H1 (cell line): Measurements from ENCODE around the gene SNX20.

Source experiments
- BRCA1 ChIP-seq: IDR thresholded peaks from 2 replicates; pipeline ENCODE4 v1.6.1; 2012; ENCODE audit warnings: low read depth, low read length, improper control_type of control experiment
- CBX5 ChIP-seq: fragments of 300-800, 300-1000 bp; sonication (generic); IDR thresholded peaks from 2 replicates; pipeline ENCODE4 v1.7.1; 2016; ENCODE audit warnings: antibody characterized with exemption, low read length, low read depth
- CBX8 ChIP-seq: fragments of 300-800, 300-1000 bp; sonication (generic); IDR thresholded peaks from 2 replicates; pipeline ENCODE4 v1.7.1; 2016; ENCODE audit warnings: low read depth, low read length, borderline replicate concordance
- EZH2 ChIP-seq: fragments of 200-600 bp; sonication (generic); IDR thresholded peaks from 2 replicates; pipeline ENCODE4 v1.7.1; 2012; ENCODE audit warnings: low read depth, mild to moderate bottlenecking, moderate library complexity, low read length, inconsistent platforms; ENCODE audit not compliant: severe bottlenecking
- KDM1A ChIP-seq: fragments of 200-600, 300-600 bp; sonication (generic); IDR thresholded peaks from 2 replicates; pipeline ENCODE4 v1.7.1; 2016; ENCODE audit warnings: mild to moderate bottlenecking, low read length, borderline replicate concordance
- POLR2AphosphoS5 ChIP-seq: IDR thresholded peaks from 2 replicates; pipeline ENCODE4 v1.6.1; 2011; ENCODE audit warnings: low read depth, low read length
- SP1 ChIP-seq: IDR thresholded peaks from 2 replicates; pipeline ENCODE4 v1.6.1; 2011; ENCODE audit warnings: low read depth, low read length
- TF ChIP-seq, protein P1 (sequence below): IDR thresholded peaks from 2 replicates; pipeline ENCODE4 v1.6.1; 2012; ENCODE audit warnings: low read length, inconsistent platforms
- TF ChIP-seq, protein P2 (sequence below): IDR thresholded peaks from 2 replicates; pipeline ENCODE4 v1.6.1; 2012; ENCODE audit warnings: inconsistent platforms
- TF ChIP-seq, protein P3 (sequence below), 3 experiments: IDR thresholded peaks; 1 replicate in 2 of 3; 2 replicates in 1 of 3; pipeline versions ENCODE4 v1.5.1 to v1.6.1; 2011; ENCODE audit warnings: low read length in 3 of 3, mild to moderate bottlenecking in 3 of 3, inconsistent platforms in 2 of 3, low read depth in 1 of 3, moderate library complexity in 1 of 3; ENCODE audit not compliant: insufficient read depth in 1 of 3; ENCODE audit errors: control extremely low read depth in 1 of 3
- TF ChIP-seq, protein P4 (sequence below): IDR thresholded peaks from 2 replicates; pipeline ENCODE4 v1.6.1; 2011; ENCODE audit warnings: low read depth, mild to moderate bottlenecking, low read length; ENCODE audit not compliant: insufficient read depth

DNA sequence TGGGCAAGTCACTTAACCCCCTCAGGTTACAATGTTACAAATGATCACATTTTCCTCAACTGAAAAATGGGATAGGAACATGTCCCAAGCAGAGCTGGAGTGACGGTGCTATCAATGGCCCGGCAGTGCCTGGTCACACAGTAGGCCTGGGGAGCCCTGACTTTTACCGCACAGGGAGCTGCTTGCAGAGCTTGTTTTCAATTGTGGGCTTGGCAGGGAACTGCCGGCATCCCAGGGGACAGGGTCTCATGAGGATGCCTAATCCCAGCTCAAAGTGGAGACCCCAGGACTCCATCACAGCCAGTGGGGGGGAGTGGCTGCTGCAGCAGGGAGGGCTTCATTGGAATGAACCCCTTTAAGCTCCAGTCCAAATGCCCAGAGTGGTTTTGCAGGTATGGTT is 11.4 kb downstream of the SNX20 start:
- TF ChIP-seq, protein P1, sequence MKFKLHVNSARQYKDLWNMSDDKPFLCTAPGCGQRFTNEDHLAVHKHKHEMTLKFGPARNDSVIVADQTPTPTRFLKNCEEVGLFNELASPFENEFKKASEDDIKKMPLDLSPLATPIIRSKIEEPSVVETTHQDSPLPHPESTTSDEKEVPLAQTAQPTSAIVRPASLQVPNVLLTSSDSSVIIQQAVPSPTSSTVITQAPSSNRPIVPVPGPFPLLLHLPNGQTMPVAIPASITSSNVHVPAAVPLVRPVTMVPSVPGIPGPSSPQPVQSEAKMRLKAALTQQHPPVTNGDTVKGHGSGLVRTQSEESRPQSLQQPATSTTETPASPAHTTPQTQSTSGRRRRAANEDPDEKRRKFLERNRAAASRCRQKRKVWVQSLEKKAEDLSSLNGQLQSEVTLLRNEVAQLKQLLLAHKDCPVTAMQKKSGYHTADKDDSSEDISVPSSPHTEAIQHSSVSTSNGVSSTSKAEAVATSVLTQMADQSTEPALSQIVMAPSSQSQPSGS: no peak
- TF ChIP-seq, protein P2, sequence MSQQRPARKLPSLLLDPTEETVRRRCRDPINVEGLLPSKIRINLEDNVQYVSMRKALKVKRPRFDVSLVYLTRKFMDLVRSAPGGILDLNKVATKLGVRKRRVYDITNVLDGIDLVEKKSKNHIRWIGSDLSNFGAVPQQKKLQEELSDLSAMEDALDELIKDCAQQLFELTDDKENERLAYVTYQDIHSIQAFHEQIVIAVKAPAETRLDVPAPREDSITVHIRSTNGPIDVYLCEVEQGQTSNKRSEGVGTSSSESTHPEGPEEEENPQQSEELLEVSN: no peak
- no peak for TF ChIP-seq SP1
- TF ChIP-seq CBX8: no peak
- TF ChIP-seq, protein P3, sequence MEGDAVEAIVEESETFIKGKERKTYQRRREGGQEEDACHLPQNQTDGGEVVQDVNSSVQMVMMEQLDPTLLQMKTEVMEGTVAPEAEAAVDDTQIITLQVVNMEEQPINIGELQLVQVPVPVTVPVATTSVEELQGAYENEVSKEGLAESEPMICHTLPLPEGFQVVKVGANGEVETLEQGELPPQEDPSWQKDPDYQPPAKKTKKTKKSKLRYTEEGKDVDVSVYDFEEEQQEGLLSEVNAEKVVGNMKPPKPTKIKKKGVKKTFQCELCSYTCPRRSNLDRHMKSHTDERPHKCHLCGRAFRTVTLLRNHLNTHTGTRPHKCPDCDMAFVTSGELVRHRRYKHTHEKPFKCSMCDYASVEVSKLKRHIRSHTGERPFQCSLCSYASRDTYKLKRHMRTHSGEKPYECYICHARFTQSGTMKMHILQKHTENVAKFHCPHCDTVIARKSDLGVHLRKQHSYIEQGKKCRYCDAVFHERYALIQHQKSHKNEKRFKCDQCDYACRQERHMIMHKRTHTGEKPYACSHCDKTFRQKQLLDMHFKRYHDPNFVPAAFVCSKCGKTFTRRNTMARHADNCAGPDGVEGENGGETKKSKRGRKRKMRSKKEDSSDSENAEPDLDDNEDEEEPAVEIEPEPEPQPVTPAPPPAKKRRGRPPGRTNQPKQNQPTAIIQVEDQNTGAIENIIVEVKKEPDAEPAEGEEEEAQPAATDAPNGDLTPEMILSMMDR (IDR thresholded peaks at IDR 0.05; ENCODE audit: control extremely low read depth in 1 of 3, insufficient read depth in 1 of 3, low read depth in 1 of 3, low read length in 3 of 3): no peak
- no peak for TF ChIP-seq POLR2AphosphoS5
- TF ChIP-seq KDM1A: no peak
- TF ChIP-seq EZH2: no peak
- TF ChIP-seq CBX5: no peak
- TF ChIP-seq, protein P4, sequence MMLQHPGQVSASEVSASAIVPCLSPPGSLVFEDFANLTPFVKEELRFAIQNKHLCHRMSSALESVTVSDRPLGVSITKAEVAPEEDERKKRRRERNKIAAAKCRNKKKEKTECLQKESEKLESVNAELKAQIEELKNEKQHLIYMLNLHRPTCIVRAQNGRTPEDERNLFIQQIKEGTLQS: no peak
- TF ChIP-seq BRCA1: no peak
